Endothelial cell of umbilical vein (primary cell): ENCODE results near the gene VAV2. TPM values are rescaled to one million over a fixed set of nuclear protein-coding genes. Genes with fewer than 3 reads are reported as not detected.

ENCODE experiments used
- BruUV-seq: library from RNA; stranded (reverse); fragments of 400-500 nt; replicated peaks from 2 replicates; lab custom pipeline; 2021; lab: Mats Ljungman, UMichigan
- CTCF ChIA-PET: fragments of 300-600, 350-600 bp; sonication (Branson Sonifier 250); formaldehyde crosslinking; loops from one replicate; lab custom pipeline; 2021; ENCODE audit warnings: antibody characterized with exemption, inconsistent platforms; lab: Charles Lee
- POLR2A ChIA-PET: fragments of 300-600, 350-600 bp; sonication (Branson Sonifier 250); formaldehyde crosslinking; loops from one replicate; lab custom pipeline; 2021; ENCODE audit warnings: antibody characterized with exemption, inconsistent platforms; lab: Charles Lee
- DNase-seq: peaks from one replicate; pipeline ENCODE4 v3.0.0-alpha.2; 2011; ENCODE audit warnings: low read depth, low spot score
- FAIRE-seq: peaks from 2 replicates; lab custom pipeline; 2011; peaks lifted over from hg19 to GRCh38; lab: Jason Lieb, UNC
- H2AFZ ChIP-seq: 2 replicates; pipeline ENCODE4 v1.6.0; 2012; ENCODE audit warnings: low read depth, low read length, control low read depth, inconsistent platforms
- H3K27ac ChIP-seq: 2 replicates; pipeline ENCODE4 v1.5.1; 2011; ENCODE audit warnings: low read depth, mild to moderate bottlenecking, control low read depth, low read length, moderate library complexity; ENCODE audit not compliant: insufficient read depth
- H3K27me3 ChIP-seq, 2 experiments: 2 replicates each; pipeline versions ENCODE4 v1.6.0 to v1.6.1; 2011; ENCODE audit warnings: low read length in 2 of 2, mixed read lengths in 1 of 2; ENCODE audit not compliant: control insufficient read depth in 2 of 2, insufficient read depth in 2 of 2
- H3K36me3 ChIP-seq, 2 experiments: 2 replicates in 1 of 2; 3 replicates in 1 of 2; pipeline ENCODE4 v1.5.1; 2011; ENCODE audit warnings: low read length in 2 of 2, mild to moderate bottlenecking in 1 of 2, moderate library complexity in 1 of 2; ENCODE audit not compliant: control insufficient read depth in 2 of 2, insufficient read depth in 2 of 2; ENCODE audit errors: extremely low read depth in 1 of 2
- H3K4me1 ChIP-seq: 3 replicates; pipeline ENCODE4 v1.5.1; 2011; ENCODE audit warnings: mild to moderate bottlenecking, low read length; ENCODE audit not compliant: control insufficient read depth, insufficient read depth; ENCODE audit errors: extremely low read depth
- H3K4me2 ChIP-seq: 2 replicates; pipeline ENCODE4 v1.6.1; 2011; ENCODE audit warnings: low read length, control low read depth, mixed read lengths; ENCODE audit not compliant: insufficient read depth
- H3K4me3 ChIP-seq, 3 experiments: fragments of 200-600 bp in 1 of 3; sonication (generic), shearing (Covaris generic) in 1 of 3; replicated peaks in 1 of 3; 2 replicates each; pipeline ENCODE4 v1.5.1; 2011 to 2016; ENCODE audit warnings: control low read depth in 3 of 3, low read length in 3 of 3, mild to moderate bottlenecking in 2 of 3, inconsistent platforms in 1 of 3, low read depth in 1 of 3, moderate library complexity in 1 of 3; ENCODE audit not compliant: insufficient read depth in 1 of 3
- H3K79me2 ChIP-seq: 2 replicates; pipeline ENCODE4 v1.6.0; 2012; ENCODE audit warnings: low read length, inconsistent platforms; ENCODE audit not compliant: control insufficient read depth, insufficient read depth
- H3K9ac ChIP-seq: replicated peaks from 2 replicates; pipeline ENCODE3; 2011; ENCODE audit warnings: low read length, control low read depth; ENCODE audit not compliant: insufficient read depth; ENCODE audit errors: extremely low read depth
- H3K9me1 ChIP-seq: replicated peaks from 3 replicates; pipeline ENCODE4 v1.6.0; 2011; ENCODE audit warnings: mild to moderate bottlenecking, low read length; ENCODE audit not compliant: control insufficient read depth, insufficient read depth; ENCODE audit errors: extremely low read depth
- H3K9me3 ChIP-seq: replicated peaks from 2 replicates; pipeline ENCODE4 v1.5.1; 2012; ENCODE audit warnings: low read length, inconsistent platforms; ENCODE audit not compliant: control insufficient read depth, insufficient read depth
- H4K20me1 ChIP-seq: replicated peaks from 2 replicates; pipeline ENCODE3; 2011; ENCODE audit warnings: mild to moderate bottlenecking, low read length; ENCODE audit not compliant: control insufficient read depth, insufficient read depth; ENCODE audit errors: extremely low read depth
- CTCF ChIP-seq, 2 donors: IDR thresholded peaks; 1 replicate in 1 of 2; 2 replicates in 1 of 2; pipeline ENCODE4 v1.5.1; 2011; ENCODE audit warnings: low read length in 2 of 2, mild to moderate bottlenecking in 2 of 2, moderate library complexity in 2 of 2, control low read depth in 1 of 2, inconsistent platforms in 1 of 2, low read depth in 1 of 2; ENCODE audit not compliant: insufficient read depth in 1 of 2; ENCODE audit errors: extremely low read depth in 1 of 2
- EZH2 ChIP-seq: IDR thresholded peaks from 2 replicates; pipeline ENCODE4 v1.6.1; 2012; ENCODE audit warnings: borderline replicate concordance, low read depth, mild to moderate bottlenecking, moderate library complexity, low read length, inconsistent platforms; ENCODE audit not compliant: severe bottlenecking
- FOS ChIP-seq: IDR thresholded peaks from 2 replicates; pipeline ENCODE4 v1.6.1; 2011; ENCODE audit warnings: mild to moderate bottlenecking, low read length, moderate library complexity, borderline replicate concordance; ENCODE audit not compliant: insufficient read depth
- GATA2 ChIP-seq: IDR thresholded peaks from 2 replicates; pipeline ENCODE4 v1.7.0; 2011; ENCODE audit warnings: low read depth, mild to moderate bottlenecking, moderate library complexity, mixed read lengths, low read length; ENCODE audit not compliant: insufficient read length, insufficient read depth
- JUN ChIP-seq: IDR thresholded peaks from 2 replicates; pipeline ENCODE4 v1.6.1; 2011; ENCODE audit warnings: borderline replicate concordance, low read depth; ENCODE audit not compliant: insufficient read length, insufficient read depth
- MAX ChIP-seq: IDR thresholded peaks from 2 replicates; pipeline ENCODE4 v1.6.1; 2011; ENCODE audit not compliant: insufficient read depth, insufficient read length
- MYC ChIP-seq: IDR thresholded peaks from one replicate; pipeline ENCODE4 v1.6.1; 2011; ENCODE audit warnings: mild to moderate bottlenecking, low read depth, low read length
- POLR2A ChIP-seq: IDR thresholded peaks from 2 replicates; pipeline ENCODE4 v1.6.1; 2012; ENCODE audit warnings: low read depth, mild to moderate bottlenecking, control low read depth, low read length
- POLR2AphosphoS5 ChIP-seq: IDR thresholded peaks from 2 replicates; pipeline ENCODE4 v1.6.1; 2012; ENCODE audit warnings: low read depth, mild to moderate bottlenecking, control low read depth, low read length, moderate library complexity; ENCODE audit not compliant: insufficient read depth
- dilution Hi-C: fragments of 300-500 bp; cut with MboI; formaldehyde crosslinking; loops from one replicate; pipeline ENCODE4 v1.15.0; 2019; ENCODE audit warnings: low sequenced_read_pairs; ENCODE audit not compliant: extremely low pct_ligation_motif_present
- intact Hi-C: fragments of 100-400 bp; cut with micrococcal nuclease; formaldehyde crosslinking; loops from one replicate; pipeline ENCODE4 v1.10.0; 2022
- polyA plus RNA-seq, 4 experiments: library from polyadenylated mRNA; depleted of rRNA in 3 of 4; stranded (reverse) in 3 of 4; unstranded in 1 of 4; fragments of >200 nt; gene quantifications; 2 replicates each; pipeline versions ENCODE4 v1.2.1 to v1.2.3, GENCODE V29; 2011 to 2012; ENCODE audit warnings: missing spikeins in 1 of 4
- total RNA-seq: library from RNA; stranded (reverse); gene quantifications from 2 replicates; pipeline ENCODE4 v1.2.3, GENCODE V29; 2021

Gene VAV2
- total and polyA plus RNA-seq, 2 donors (not counting 3 experiments of a cell fraction or from before 2014, with no cell fraction given), result 10.6 to 30.6 TPM

- no peak for FAIRE-seq
- no peak overlapping the region for H3K4me2 ChIP-seq
- no peaks in the 10 kb centered on the region for H3K36me3 ChIP-seq
- DNase-seq, result no peak
- no peaks in the 10 kb centered on the region for H3K4me1 ChIP-seq
- BruUV-seq, result no TSS peak
- H3K9me3 ChIP-seq, result no peaks in the 10 kb centered on the region
- H2AFZ ChIP-seq, result no peak overlapping the region
- ChIA-PET POLR2A (no interaction called here), CTCF (interaction anchor here (1.2 to 2.7 kb wide), 5 partner anchors 10 to 262 kb away, joined by 3 to 13 read pairs (median 5); no protein-coding TSS in a partner anchor)
- H3K27me3 ChIP-seq, result peaks cover 0 to 3% of the 10 kb centered on the region in 2 experiments
- H3K79me2 ChIP-seq, result no peaks in the 10 kb centered on the region
- H3K9ac ChIP-seq, result no peak overlapping the region
- dilution Hi-C loops, result no loop called here
- no peak overlapping the region for H3K27ac ChIP-seq
- no peak for TF ChIP-seq MAX
- TF ChIP-seq JUN, result no peak
- TF ChIP-seq POLR2A, result no peak
- no peak for TF ChIP-seq CTCF (IDR thresholded peaks at IDR 0.05; ENCODE audit: extremely low read depth in 1 of 2, insufficient read depth in 1 of 2, low read depth in 1 of 2, low read length in 2 of 2)
- no peak for TF ChIP-seq GATA2
- TF ChIP-seq FOS, result no peak
- TF ChIP-seq EZH2, result no peak
- no peak for TF ChIP-seq POLR2AphosphoS5
- no peak for TF ChIP-seq MYC
- H3K4me3 ChIP-seq, result no peak overlapping the region
- no peaks in the 10 kb centered on the region for H3K9me1 ChIP-seq
- H4K20me1 ChIP-seq, result no peaks in the 10 kb centered on the region
- intact Hi-C loops, result no loop called here
Observed at GRCh38 chr9:134005381-134005780, 13.3 kb upstream of the VAV2 start.
